Cerebellar nuclear complex (tissue), 1 donor: ENCODE results near the gene SPPL2B.
"Not testable (repeated sequence)": the region's sequence is repeated elsewhere in the genome, so short reads cannot be mapped to it uniquely, and the experiment has no call there.

ENCODE experiments used
- DNase-seq, 2 experiments: peaks; one replicate each; lab custom pipeline; 2025; lab: John Stamatoyannopoulos, UW

The SPPL2B gene

GRCh38 chr19:2338751-2339643 lies 10.5 kb downstream of the SPPL2B start:
- DNase-seq: no peak

- DNase-seq: no peak
These were observed 11.3 kb downstream of the SPPL2B start for GRCh38 chr19:2339644-2340310.

- no peak for DNase-seq
These were observed 12.2 kb downstream of the SPPL2B start for GRCh38 chr19:2340496-2341243.

- DNase-seq: no peak
These were observed 12.8 kb downstream of the SPPL2B start for GRCh38 chr19:2341244-2341751.

- DNase-seq: no peak
These were observed 13.5 kb downstream of the SPPL2B start for GRCh38 chr19:2341982-2342381.

GRCh38 chr19:2342656-2343288 lies 14.3 kb downstream of the SPPL2B start:
- no peak for DNase-seq

- no peak for DNase-seq
These were observed 15.0 kb downstream of the SPPL2B start for GRCh38 chr19:2343289-2343982.

GRCh38 chr19:2344381-2344870 lies 15.9 kb downstream of the SPPL2B start:
- DNase-seq: no peak

- DNase-seq: no peak
These were observed 16.6 kb downstream of the SPPL2B start for GRCh38 chr19:2345076-2345475.

GRCh38 chr19:2345794-2346663 lies 17.5 kb downstream of the SPPL2B start:
- no peak for DNase-seq

GRCh38 chr19:2349818-2350217 lies 21.3 kb downstream of the SPPL2B start:
- DNase-seq: not testable (repeated sequence)

GRCh38 chr19:2350656-2351055 lies 22.2 kb downstream of the SPPL2B start:
- no peak for DNase-seq

- DNase-seq: no peak
These were observed 23.1 kb downstream of the SPPL2B start for GRCh38 chr19:2351591-2351990.

GRCh38 chr19:2352121-2352520 lies 23.6 kb downstream of the SPPL2B start:
- no peak for DNase-seq

GRCh38 chr19:2353159-2353886 lies 24.8 kb downstream of the SPPL2B start:
- DNase-seq: no peak

GRCh38 chr19:2353887-2354592 lies 25.6 kb downstream of the SPPL2B start:
- no peak for DNase-seq

GRCh38 chr19:2354670-2355069 lies 26.2 kb downstream of the SPPL2B start:
- DNase-seq: no peak

- no peak for DNase-seq
These were observed 26.9 kb downstream of the SPPL2B start for GRCh38 chr19:2355168-2356035.
